Upper lobe of left lung (tissue), 4 donors: ENCODE data around the gene GDE1.

Source experiments
- CTCF ChIP-seq, 6 experiments: fragments of 450-650 bp in 4 of 6; fragments of 200-600 bp in 2 of 6; sonication (generic) in 2 of 6; IDR thresholded peaks; one replicate each; pipeline ENCODE4 v1.5.1; 2016 to 2019; ENCODE audit warnings: antibody characterized with exemption in 6 of 6
- EP300 ChIP-seq, 4 donors: sonication (generic); formaldehyde crosslinking; IDR thresholded peaks; one replicate each; pipeline ENCODE4 v1.5.1; 2017; ENCODE audit warnings: antibody characterized with exemption in 4 of 4, control low read depth in 2 of 4
- POLR2AphosphoS5 ChIP-seq, 2 donors: sonication (generic); formaldehyde crosslinking; IDR thresholded peaks; one replicate each; pipeline ENCODE4 v1.5.1; 2017; ENCODE audit warnings: antibody characterized with exemption in 2 of 2

- TF ChIP-seq CTCF (IDR thresholded peaks at IDR 0.05) (no peak), EP300 (IDR thresholded peaks at IDR 0.05) (peak in 1 of 4 donors; percentile 12), POLR2AphosphoS5 (IDR thresholded peaks at IDR 0.05) (no peak)
Observed at GRCh38 chr16:19522397-19522732, 467 bp upstream of the GDE1 start.
